NCI-H2029 treated with DMSO at 0.1 percent for 48 hours (cell line): ENCODE measurements around the gene KSR2.
"Not testable (repeated sequence)": the region's sequence is repeated elsewhere in the genome, so short reads cannot be mapped to it uniquely, and the experiment has no call there.

ENCODE experiments used
- DNase-seq: peaks from one replicate; lab custom pipeline; 2025; lab: John Stamatoyannopoulos, UW

KSR2 gene

GRCh38 chr12:117968826-117969659 is at the start of gene KSR2:
TSS of gene KSR2 (minus strand) at chr12:117968990. CDS start at chr12:117968255, 735 bp downstream.
- DNase-seq: peak; percentile 58

GRCh38 chr12:118017926-118018325 is 49.1 kb upstream of the KSR2 start:
- DNase-seq: no peak

GRCh38 chr12:118016424-118017264 is 47.9 kb upstream of the KSR2 start, which contains the start of gene RFC5:
TSS of gene RFC5 (plus strand) at chr12:118016703. CDS start at chr12:118016828, 125 bp downstream.
- peak; percentile 95 for DNase-seq

- DNase-seq: no peak
Observed at GRCh38 chr12:118015944-118016343, 47.2 kb upstream of the KSR2 start.

GRCh38 chr12:118015306-118015705 is 46.5 kb upstream of the KSR2 start:
- no peak for DNase-seq

- DNase-seq: no peak
Observed at GRCh38 chr12:118013283-118013682, 44.5 kb upstream of the KSR2 start.

GRCh38 chr12:118011961-118012360 is 43.2 kb upstream of the KSR2 start:
- DNase-seq: no peak

- DNase-seq: no peak
Observed at GRCh38 chr12:118011377-118011776, 42.6 kb upstream of the KSR2 start.

GRCh38 chr12:118010903-118011302 is 42.1 kb upstream of the KSR2 start:
- no peak for DNase-seq

- DNase-seq: not testable (repeated sequence)
Observed at GRCh38 chr12:117999806-118000205, 31.0 kb upstream of the KSR2 start.

GRCh38 chr12:117998719-117999118 is 29.9 kb upstream of the KSR2 start:
- DNase-seq: no peak

- no peak for DNase-seq
Observed at GRCh38 chr12:117994551-117995438, 26.0 kb upstream of the KSR2 start.

GRCh38 chr12:117986705-117987469 is 18.1 kb upstream of the KSR2 start:
- no peak for DNase-seq

GRCh38 chr12:117985182-117985581 is 16.4 kb upstream of the KSR2 start:
- DNase-seq: no peak

- no peak for DNase-seq
Observed at GRCh38 chr12:117981267-117981666, 12.5 kb upstream of the KSR2 start.

- DNase-seq: no peak
Observed at GRCh38 chr12:117980616-117981015, 11.8 kb upstream of the KSR2 start.

GRCh38 chr12:117977373-117977772 is 8.6 kb upstream of the KSR2 start:
- no peak for DNase-seq

- DNase-seq: no peak
Observed at GRCh38 chr12:117975006-117975405, 6.2 kb upstream of the KSR2 start.

GRCh38 chr12:117972301-117972700 is 3.5 kb upstream of the KSR2 start:
- DNase-seq: no peak

- DNase-seq: no peak
Observed at GRCh38 chr12:117970334-117970733, 1.5 kb upstream of the KSR2 start.

GRCh38 chr12:117968151-117968789 is 520 bp downstream of the KSR2 start:
- DNase-seq: no peak
